ENCODE results near the gene NCOA3.

The NCOA3 gene

GRCh38 chr20:47696856-47697255 lies 195.2 kb downstream of the NCOA3 start:
- no peaks in the 10 kb centered on the region for H4K20me1 ChIP-seq (ENCODE audit: control insufficient read depth, insufficient read depth, low read depth, low read length)
- no peaks in the 10 kb centered on the region for H3K36me3 ChIP-seq (ENCODE audit: control insufficient read depth, low read length)

GRCh38 chr20:47698142-47698541 lies 196.5 kb downstream of the NCOA3 start:
- Histone ChIP-seq H3K9me2 (replicated peaks; ENCODE audit: control insufficient read depth, low read length) (no peaks in the 10 kb centered on the region), H3K4me2 (ENCODE audit: low read length) (no peak overlapping the region), H4K20me1 (ENCODE audit: control insufficient read depth, insufficient read depth, low read depth, low read length) (no peaks in the 10 kb centered on the region), H3K79me2 (ENCODE audit: control insufficient read depth, low read length) (no peaks in the 10 kb centered on the region), H3K9me3 (ENCODE audit: control insufficient read depth, insufficient read depth, low read length) (no peaks in the 10 kb centered on the region), H3K4me1 (ENCODE audit: control insufficient read depth, low read length) (no peaks in the 10 kb centered on the region), H3F3A (ENCODE audit: control insufficient read depth, insufficient read depth) (no peaks in the 10 kb centered on the region), H3K27ac (ENCODE audit: low read depth, low read length) (no peak overlapping the region), H3K4me3 (ENCODE audit: low read length) (no peak overlapping the region), H3K27me3 (ENCODE audit: control insufficient read depth, low read length) (peaks cover 2% of the 10 kb centered on the region; the same call in 1 of the 2 replicates), H3K36me3 (ENCODE audit: control insufficient read depth, low read length) (no peaks in the 10 kb centered on the region)
- TF ChIP-seq EZH2phosphoT487 (IDR thresholded peaks at IDR 0.05; ENCODE audit: borderline replicate concordance, low read length) (no peak), CTCF (IDR thresholded peaks at IDR 0.05; ENCODE audit: low read depth, low read length, poor library complexity, severe bottlenecking) (no peak)

More at GRCh38 chr20:47696856-47697255, 195.2 kb downstream of the NCOA3 start:
- H3K79me2 ChIP-seq (ENCODE audit: control insufficient read depth, low read length) = no peaks in the 10 kb centered on the region
- no peaks in the 10 kb centered on the region for H3K9me2 ChIP-seq (replicated peaks; ENCODE audit: control insufficient read depth, low read length)
- H3K9me3 ChIP-seq (ENCODE audit: control insufficient read depth, insufficient read depth, low read length) = no peaks in the 10 kb centered on the region
- TF ChIP-seq CTCF (IDR thresholded peaks at IDR 0.05; ENCODE audit: low read depth, low read length, poor library complexity, severe bottlenecking) (no peak), EZH2phosphoT487 (IDR thresholded peaks at IDR 0.05; ENCODE audit: borderline replicate concordance, low read length) (no peak)
- no peaks in the 10 kb centered on the region for H3K4me1 ChIP-seq (ENCODE audit: control insufficient read depth, low read length)
- no peak overlapping the region for H3K27ac ChIP-seq (ENCODE audit: low read depth, low read length)
- no peaks in the 10 kb centered on the region for H3F3A ChIP-seq (ENCODE audit: control insufficient read depth, insufficient read depth)
- H3K4me3 ChIP-seq (ENCODE audit: low read length) = no peak overlapping the region
- peaks cover 2% of the 10 kb centered on the region; the same call in 1 of the 2 replicates for H3K27me3 ChIP-seq (ENCODE audit: control insufficient read depth, low read length)
- H3K4me2 ChIP-seq (ENCODE audit: low read length) = no peak overlapping the region

- Histone ChIP-seq H3K9me2 (replicated peaks; ENCODE audit: control insufficient read depth, low read length) (no peaks in the 10 kb centered on the region), H3K4me1 (ENCODE audit: control insufficient read depth, low read length) (no peaks in the 10 kb centered on the region), H3K27me3 (ENCODE audit: control insufficient read depth, low read length) (0 out of 2 replicates have a peak, but pooled peaks cover 2% of the 10 kb centered on the region), H4K20me1 (ENCODE audit: control insufficient read depth, insufficient read depth, low read depth, low read length) (no peaks in the 10 kb centered on the region), H3K27ac (ENCODE audit: low read depth, low read length) (no peak overlapping the region), H3K4me2 (ENCODE audit: low read length) (no peak overlapping the region), H3K9me3 (ENCODE audit: control insufficient read depth, insufficient read depth, low read length) (no peaks in the 10 kb centered on the region), H3K4me3 (ENCODE audit: low read length) (no peak overlapping the region), H3K36me3 (ENCODE audit: control insufficient read depth, low read length) (no peaks in the 10 kb centered on the region), H3K79me2 (ENCODE audit: control insufficient read depth, low read length) (no peaks in the 10 kb centered on the region), H3F3A (ENCODE audit: control insufficient read depth, insufficient read depth) (no peaks in the 10 kb centered on the region)
- TF ChIP-seq CTCF (IDR thresholded peaks at IDR 0.05; ENCODE audit: low read depth, low read length, poor library complexity, severe bottlenecking) = no peak
- TF ChIP-seq EZH2phosphoT487 (IDR thresholded peaks at IDR 0.05; ENCODE audit: borderline replicate concordance, low read length) = no peak
These were observed 198.1 kb downstream of the NCOA3 start for GRCh38 chr20:47699818-47700217.
